Femur (tissue), 1 donor: ENCODE results near the gene FBXW4.
"Not testable (repeated sequence)": the region's sequence is repeated elsewhere in the genome, so short reads cannot be mapped to it uniquely, and the experiment has no call there.

Experiments used
- DNase-seq: peaks from one replicate; pipeline ENCODE4 v3.0.0-alpha.2; 2017

FBXW4 gene

DNA sequence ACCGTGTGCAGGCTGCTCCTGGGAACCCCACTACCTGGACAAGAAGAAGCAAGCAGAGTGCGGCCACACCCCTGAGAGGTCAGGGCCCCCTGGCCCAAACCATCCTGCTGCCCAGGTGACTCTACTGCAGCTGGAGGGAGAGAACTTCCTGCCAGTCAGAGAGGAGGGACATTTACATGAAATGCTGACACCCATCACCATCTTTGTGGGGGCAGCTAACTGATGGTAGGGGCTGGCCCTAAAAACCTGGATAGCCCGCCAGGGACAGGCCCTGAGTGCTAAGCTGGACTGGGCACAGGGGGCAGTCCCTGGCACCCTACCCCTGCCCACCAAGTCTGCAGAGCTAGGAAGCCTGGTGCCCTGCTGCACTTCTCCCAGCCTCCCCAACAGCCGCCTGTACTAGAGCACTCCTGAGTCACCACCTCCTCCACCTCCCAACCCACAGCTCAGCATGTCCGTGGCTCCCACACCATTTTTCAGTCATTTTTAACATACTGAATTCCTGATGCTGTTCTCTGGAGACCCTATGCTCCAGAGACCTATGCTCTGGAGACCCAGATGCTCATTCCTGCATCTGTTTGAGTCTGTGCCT, 79.3 kb downstream of the FBXW4 start:
- no peak for DNase-seq

DNA sequence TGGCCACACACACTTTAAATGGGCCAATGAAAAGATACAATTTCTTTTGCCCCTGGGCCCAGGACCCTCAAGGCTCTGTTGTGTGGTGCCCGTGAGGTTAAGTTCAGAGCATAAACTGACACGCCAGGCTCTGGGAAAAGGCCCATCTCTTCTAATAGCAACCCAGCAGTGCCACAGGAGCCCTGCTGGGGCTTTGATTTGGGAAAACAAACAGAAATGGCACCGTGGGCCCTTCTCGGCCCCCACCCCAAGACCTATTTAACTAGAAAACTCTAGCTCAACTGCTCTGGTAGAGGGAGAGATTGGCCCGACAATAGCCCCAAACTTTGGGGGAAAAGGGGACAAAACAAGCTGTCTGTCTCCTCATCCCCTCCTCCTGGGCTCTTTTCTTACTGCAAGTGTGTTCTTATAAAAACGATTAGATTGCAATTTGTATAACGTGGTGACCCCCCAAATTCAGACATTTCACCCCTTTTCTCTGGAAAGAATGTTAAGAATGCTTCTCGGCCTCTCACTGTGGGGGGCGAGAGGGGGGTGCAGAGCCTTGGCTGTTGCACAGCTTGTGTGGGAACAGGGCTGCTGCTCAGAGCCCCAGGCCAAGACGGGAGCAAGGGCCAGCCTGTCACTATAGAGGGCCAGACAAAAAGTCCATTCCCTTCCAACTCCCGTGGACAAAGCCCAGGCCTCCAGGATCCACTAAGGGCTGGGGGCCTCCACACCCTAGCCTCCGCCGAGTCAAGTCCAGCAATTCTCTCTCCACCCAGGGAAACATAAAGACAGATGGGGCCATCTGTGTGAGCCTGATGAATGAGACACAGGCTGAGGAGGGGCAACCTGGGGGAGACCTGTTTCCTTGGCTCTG, 80.1 kb downstream of the FBXW4 start:
- DNase-seq, result no peak

DNA sequence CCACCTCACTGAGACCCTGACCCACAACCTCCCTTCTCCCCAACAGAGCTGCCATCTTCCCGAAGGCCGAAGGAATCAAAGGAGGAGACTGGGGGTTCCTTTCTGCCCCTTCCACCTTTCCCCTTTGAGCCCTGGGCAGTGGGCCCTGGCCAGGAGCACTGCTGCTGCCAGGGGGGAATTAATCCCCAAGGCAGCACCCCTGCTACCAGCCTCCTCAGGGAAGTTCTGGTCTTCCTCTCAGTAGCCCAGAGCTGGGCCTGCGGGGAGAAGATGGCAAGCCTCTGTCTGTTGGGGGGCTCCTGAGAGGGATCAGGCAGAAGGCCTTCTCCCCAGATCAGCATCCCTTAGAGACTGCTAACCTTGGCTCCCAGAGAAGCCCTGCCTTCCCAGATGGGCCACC, 81.3 kb downstream of the FBXW4 start:
- no peak for DNase-seq

DNA sequence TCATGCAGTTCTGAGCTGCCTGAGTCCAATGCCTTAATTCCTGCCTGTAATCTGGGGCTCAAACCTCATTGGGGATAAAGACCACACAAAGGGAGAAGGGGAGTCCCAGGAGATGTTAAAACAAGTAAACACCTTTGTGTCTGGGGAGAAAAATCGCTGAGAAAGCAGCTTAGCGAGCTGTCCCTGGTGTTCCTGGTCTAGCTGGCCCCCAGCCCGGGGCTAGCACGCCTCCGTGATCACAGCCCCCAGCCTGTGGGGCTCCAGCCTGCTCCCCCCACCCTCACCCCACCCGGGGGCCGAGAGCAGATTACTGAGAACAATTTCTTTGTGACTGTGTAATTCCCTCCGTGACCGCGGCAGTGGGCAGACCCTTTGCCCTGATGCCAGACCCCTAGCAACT, 82.1 kb downstream of the FBXW4 start:
- no peak for DNase-seq

DNA sequence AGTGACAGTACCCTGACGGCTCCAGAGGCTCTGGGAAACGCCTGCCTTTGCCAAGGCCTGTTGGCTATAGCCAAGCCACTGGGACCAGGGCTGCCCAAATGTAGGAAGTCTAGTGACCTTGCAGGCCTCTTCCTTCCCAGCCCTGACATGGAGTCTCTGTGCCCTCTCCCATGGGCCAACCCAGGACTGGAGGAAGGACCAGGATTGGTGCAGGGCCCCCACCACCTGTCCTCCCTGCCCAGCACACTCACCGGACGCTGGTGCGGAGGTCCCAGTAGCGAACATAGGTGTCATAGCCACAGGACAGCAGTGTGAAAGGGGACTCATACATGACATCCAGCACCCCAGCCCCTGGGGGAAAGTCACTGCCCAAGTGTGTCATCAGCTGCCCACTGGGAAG, 82.9 kb downstream of the FBXW4 start:
- no peak for DNase-seq

DNA sequence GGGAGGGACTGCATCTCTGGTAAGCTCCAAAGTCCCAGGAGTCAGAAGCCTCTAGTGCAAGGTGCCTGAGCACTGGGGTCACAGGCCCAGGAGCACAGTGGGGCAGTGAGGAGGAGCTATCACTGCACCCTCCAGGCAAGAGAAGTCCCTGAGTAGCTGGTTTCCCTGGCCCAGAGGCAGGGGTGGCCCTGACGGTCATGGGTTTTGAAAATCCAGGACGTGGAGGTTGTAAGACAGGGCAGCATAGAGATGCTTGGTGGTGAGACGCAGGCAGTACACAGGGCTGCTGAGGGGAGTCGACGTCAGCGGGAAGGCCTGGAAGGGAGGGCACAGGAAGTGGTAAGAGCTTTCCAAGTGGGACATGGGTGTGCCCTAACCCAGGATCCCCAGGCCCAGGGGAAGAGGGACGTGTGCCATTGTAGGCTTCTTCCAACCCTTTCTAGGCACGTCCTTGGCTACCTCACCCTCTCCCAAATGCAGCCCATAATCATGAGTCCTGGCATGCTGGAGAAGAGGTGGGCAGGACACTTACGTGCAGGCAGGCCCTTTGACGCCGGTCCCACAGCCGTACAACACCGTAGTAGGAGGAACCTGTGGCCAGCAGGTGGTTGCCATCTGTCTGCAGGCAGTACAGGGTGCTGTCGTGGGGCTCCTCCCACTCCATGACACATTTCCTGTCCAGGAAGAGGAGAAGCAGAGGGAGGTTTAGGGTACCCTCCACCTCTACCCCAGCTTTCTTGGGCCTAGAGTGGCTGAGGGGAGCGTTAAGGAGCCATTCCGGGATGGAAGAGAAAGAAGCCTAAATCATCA, 83.7 kb downstream of the FBXW4 start:
- DNase-seq, result no peak

DNA sequence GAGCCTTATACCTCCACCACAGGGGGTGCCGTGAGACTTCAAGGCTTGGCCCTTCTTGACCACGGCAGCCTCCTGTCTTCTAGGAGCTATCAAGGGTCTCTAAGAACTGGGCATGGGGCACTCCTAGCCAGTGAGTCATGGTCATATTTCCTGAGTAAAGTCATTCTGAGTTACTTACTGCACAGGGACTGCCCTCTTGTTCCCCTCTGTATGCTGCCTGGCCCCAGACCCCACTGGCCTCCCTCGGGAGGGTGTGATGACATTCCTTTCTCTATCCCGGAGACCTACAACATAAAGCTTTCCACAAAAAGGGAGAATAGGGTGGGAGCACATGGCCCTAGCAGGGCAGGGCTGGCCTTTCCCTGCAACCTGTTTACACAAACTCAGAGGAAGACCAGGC, 85.5 kb downstream of the FBXW4 start:
- DNase-seq, result no peak

DNA sequence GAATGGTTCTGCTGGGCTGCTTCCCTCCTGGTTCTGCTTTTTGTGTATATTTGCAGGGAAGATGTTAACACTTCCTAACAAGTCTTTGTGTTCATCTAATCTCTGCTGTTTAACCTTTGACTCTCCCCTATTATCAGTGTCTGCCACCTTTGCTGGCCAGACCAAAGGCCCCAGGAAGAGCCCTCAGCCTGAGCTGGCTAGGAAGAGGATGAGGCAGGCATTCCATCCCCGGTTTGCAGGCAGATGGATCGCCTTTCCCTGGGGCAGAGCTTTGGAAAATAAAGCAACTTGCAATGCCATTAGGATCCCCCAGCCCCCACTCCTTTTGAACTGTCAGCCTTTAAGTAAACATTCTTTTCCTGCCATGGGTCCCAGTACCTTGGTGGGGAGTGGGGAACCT, 87.8 kb downstream of the FBXW4 start:
- DNase-seq, result no peak

DNA sequence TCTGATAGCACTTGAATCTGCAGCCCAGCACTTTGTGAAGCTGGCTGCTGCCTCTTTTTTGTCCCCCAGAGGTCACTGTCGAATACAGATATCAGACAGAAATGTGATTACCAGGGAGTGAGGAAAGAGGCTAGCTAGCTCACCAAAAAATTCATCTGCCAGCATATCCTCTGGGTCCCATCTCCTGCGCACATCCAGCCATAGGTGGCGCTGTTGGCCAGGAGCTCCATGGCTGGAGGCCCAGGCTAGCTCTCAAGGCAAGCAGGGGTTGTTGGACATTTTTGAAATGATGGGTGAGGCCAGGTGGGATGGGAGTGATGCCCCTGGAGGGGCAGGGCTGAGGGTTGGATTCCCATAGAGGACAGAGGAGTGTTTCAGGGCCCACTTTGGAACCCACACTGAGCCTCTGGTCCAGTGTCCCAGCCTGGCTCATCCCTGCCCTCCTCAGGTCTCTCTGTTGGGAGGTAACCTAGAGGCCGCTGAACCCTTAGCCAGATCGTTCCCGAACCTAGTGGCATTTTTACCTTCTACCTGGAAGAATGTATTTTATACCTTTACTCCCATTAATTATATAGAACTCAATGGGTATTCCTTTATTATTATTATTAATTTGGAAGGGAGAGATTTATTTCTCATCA, 92.1 kb downstream of the FBXW4 start:
- DNase-seq, result peak; percentile 79

DNA sequence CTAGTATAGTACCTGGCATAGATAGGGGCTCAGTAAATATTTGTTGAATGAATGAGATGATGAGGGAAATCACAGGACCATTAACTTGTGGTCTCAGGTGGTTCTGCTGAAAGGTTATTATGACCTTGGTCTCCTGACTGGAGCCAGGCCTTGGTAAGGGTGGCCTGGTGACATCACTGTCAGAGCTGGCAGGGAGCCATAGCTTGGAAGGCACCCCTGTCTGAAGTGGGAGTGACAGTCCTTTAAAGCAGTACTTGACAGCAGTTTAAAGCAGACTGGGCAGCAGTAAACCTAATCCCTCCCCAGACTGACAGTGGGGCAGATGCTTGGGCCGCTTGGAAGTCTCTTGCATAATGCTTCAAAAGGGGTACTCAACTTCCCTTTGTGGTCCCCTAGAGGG, 93.4 kb downstream of the FBXW4 start:
- DNase-seq, result no peak

DNA sequence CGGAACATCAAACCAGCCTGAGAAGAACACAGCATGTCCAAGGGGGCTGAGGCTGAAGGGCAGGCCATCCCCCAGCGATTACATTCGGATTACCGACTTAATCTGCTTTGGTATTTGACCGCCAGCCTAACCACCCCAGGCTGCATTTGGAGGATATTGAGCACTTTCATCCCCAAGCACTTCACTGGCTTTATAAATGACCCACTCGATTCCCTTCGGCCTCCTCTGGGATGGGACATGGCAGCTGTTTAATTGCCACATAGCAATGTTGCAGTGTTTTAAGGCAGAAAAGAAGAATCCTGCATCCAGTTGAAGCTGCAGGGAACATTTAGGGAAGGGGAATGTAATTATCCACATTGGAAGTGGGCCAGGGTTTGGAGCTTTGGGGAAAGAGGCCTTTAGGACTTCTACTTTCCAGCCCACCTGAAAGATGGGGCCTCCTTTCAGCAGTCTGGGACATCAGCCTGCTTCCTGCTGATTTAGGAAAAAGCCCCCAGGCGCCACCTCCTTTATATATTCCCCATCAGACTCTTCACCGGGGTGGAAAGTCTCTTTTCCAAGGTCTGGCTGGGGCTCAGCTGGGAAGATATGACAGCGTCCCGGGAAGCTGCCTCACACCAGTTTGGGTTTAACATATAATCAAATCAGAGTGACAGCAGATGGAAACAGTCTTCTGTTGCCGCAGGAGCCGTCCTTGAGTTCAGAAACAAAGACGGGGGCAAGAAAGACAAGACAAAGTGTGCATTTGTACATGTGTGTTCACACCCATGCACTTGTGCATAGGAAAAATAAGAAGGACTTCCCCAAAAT, 97.7 kb downstream of the FBXW4 start:
- DNase-seq, result no peak

DNA sequence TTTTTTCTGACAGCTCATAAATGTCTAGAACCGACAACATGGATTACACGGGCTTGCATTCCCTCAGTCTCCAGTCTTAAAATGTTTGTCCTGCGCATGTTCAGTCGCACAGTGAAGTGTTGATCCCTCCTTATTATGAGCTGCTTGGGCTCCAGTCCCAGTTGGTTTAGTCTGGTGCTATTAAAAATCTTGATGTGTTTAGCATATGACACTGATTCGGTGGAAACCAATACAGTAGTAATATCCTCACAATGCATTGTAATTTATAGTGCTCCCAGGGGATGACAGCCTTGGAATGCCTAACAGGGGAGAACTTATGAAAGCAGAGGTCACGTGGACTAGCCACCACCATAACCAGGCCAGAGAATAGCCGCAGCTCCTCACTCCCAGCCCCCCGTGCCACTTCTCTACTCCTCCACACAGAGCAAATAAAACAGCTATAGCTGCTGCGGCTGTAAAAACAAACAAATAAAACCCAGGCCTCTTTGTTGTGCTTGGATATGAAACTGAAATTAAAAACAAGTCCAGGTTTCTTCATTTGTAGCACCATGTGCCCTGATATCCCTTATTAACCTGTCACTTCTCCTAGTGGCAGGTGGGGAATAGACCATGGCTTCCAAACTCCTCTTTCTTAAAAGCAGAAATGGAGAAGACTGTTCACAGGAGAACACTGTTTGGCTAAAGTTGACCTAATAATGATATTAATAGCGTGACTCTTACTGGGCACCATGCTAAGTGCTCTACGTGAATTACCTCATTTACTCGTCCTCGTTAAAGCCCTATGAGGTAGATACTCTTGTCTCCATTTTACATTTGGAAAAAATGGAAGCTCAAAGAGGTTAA, 99.2 kb downstream of the FBXW4 start:
- DNase-seq, result no peak

DNA sequence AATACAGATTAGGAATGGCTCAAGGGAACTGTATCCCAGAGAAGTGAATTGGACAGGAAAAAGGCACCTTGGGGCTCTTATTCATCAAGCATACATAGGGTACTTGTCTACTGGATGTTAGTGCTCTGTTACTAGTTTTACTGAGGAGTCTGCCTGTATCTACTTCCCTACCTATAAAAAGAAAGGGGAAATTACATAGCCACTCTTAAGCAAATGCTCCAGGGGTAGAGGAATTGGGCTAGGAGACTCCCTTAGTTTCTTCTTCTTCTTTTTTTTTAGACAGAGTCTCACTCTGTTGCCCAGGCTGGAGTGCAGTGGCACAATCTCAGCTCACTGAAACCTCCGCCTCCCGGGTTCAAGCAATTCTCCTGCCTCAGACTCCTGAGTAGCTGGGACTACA, 101.6 kb downstream of the FBXW4 start:
- DNase-seq, result not testable (repeated sequence)

DNA sequence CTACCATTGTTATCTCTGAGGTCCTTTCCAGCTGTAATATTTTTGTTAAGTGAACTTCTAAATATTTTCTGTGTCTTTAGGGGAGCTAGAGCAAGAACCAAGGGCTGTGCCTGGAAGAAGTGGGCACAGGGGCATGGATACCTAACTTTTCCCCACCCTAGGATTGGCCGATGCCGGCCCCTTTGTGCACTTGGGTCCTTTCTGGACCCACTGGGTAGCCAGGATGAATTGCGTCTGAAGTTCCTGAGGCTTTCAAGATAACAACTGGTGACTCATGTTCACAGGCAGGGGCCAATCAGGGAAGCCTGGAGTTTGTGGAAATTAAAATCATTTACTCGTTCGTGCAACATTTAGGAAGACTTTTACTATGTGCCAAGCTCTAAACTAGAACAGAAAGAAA, 106.1 kb downstream of the FBXW4 start:
- DNase-seq, result no peak

DNA sequence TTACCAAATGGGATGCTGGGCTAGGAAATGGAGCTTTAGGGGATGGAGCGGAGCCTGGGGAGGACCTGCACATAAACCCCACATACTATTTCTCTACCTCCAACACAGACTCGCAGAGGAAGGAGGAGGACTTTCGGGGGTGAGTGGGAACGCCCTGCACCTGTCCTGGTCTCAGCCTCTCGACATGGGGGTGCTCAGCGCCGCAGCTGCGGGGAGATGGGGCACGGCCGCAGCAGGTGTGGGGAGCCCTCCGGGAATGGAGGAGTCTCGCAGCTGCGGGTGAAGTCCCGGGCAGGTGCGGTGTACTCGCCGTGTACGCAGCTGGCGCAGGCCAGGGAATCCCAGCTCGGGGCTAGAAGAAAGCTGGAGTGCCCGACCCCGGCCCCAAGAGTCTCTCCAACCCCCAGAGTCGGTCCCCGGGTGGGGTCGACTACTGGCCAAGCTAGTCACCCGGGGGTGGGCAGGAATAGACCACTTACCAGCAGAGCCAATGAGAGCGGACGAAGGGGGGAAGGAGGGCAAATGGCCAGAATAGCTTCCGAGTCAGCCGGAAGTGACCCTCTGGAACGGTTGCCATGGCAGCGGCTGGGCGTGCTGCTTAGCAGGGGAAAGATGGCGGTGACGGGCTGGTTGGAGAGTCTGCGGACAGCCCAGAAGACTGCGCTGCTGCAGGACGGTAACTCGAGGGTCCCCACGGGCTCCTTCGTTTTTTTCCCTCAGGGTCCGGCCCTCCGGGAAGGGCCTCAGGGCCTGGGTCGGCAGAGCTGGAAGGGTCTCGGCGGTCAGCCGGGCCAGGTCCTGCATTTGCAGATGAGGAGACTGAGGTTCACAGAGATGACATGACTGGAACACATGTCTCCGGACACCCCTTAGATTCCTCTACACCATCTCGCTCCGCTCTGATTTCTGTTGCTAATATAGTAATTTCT, 107.0 kb downstream of the FBXW4 start, which contains the start of the genes DPCD and POLL:
Gene DPCD (plus strand): TSS at position 597 of the 929 bp plus-strand sequence. CDS start 16 bp downstream, at position 613.
Gene POLL (minus strand): TSS at position 533 of the 929 bp plus-strand sequence. CDS start 897 bp downstream, outside the sequence.
- DNase-seq, result peak; percentile 98

DNA sequence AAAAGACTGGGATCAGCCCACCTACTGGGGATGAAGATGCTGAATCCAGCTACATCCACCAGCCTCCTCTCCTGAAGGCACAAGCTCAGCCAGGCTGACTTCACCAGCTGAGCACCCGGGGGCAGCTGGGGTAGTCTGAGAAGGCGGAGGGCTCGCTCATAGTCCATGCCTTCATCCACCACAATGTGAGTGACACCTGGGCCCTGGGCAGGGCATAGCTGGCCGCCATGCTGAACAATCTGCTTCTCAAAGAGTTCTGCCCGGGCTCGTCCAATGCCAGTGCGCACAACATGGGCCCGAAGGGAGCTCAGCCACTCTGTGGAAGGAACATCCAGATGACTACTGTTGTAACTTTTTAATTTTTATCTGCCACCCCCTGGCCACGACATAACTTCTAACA, 109.1 kb downstream of the FBXW4 start:
- no peak for DNase-seq

DNA sequence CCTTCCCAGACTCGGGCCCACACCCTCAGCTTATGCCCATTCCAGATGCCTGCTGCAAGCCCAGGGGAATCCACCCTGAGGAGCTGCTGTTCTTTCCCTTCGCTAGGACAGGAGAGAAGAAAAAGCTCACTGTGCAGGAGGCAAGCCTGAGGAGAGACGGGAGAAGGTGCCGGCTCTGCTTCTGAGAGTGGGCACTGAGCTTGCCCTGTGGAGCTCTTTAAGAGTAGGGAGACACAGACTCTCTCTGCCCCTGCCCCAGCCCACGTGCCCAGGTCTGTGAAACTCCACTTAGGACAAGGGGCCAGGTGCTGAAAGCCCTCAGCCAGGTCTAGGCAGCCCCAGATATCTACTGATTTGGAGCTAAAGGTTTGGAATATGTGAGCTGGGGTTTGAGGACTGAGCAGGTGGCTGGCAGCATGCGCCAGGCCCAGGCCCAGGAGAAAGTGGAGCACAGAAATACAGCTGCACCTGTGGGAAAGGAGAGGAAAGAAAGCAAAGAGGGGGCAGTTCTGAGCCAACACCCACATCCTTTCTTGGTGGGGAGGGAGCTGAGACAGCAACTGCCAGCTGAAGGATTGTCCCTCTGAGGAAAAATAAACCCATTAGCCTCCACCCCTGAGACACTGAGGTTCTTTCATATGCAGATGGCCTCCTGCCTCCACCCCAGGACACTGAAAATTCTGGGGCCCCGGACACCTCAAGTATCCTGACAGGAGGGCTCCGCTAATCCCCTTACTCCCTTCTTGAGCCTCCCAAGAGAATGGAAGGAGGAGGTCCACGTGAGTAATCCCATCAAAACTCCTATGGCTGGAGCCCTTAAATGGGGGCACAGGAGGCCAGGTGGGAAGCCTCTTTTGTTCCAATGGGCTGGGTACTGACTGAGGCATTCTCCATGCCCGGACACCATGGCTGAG, 114.2 kb downstream of the FBXW4 start:
- no peak for DNase-seq

DNA sequence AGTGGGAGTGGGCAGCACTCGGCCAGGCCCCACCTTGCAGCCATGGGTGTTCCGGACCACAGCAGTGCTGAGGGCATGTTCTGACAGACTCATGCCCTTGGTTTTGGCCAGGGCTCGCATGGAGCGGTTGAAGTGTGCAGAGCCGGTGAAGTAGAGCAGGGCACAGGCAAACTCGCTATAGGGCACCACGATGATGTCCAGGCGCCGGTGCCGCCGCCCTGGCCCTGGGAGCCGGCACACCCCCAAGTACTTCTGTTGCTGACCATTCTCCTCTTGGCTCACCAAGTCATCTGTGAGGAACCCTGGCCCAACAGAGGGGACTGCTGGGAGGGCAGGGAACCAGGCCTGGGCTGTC, 115.5 kb downstream of the FBXW4 start:
- no peak for DNase-seq
